Activated CD4-positive, alpha-beta T cell treated with anti-CD3 and anti-CD28 coated beads, Interleukin-2, amount 10 ng/mL, durations not matched to agents 24 days and 14 days (primary cell): Measurements from ENCODE around the gene GPR153. TPM values are rescaled to one million over a fixed set of nuclear protein-coding genes. Genes with fewer than 3 reads are reported as not detected.

Experiments used
- DNase-seq: peaks from one replicate; pipeline ENCODE4 v3.0.0; 2022
- H3K27ac Mint-ChIP-seq: one replicate; pipeline ENCODE4 v1.8.0; 2022; ENCODE audit warnings: mild to moderate bottlenecking, mixed read lengths
- H3K27me3 Mint-ChIP-seq: one replicate; pipeline ENCODE4 v1.8.0; 2022; ENCODE audit warnings: mixed read lengths
- H3K36me3 Mint-ChIP-seq: one replicate; pipeline ENCODE4 v1.8.0; 2022; ENCODE audit warnings: low read depth, mild to moderate bottlenecking, mixed read lengths
- H3K4me1 Mint-ChIP-seq: one replicate; pipeline ENCODE4 v1.8.0; 2021; ENCODE audit warnings: mixed read lengths
- H3K4me3 Mint-ChIP-seq: one replicate; pipeline ENCODE4 v1.8.0; 2022; ENCODE audit warnings: mild to moderate bottlenecking, moderate library complexity, mixed read lengths
- H3K9me3 Mint-ChIP-seq: one replicate; pipeline ENCODE4 v1.8.0; 2021; ENCODE audit warnings: mixed read lengths
- intact Hi-C: fragments of 100-400 bp; cut with micrococcal nuclease; formaldehyde crosslinking; loops from one replicate; pipeline ENCODE4 v1.15.1; 2023
- total RNA-seq: library from RNA; stranded (reverse); gene quantifications from 2 replicates; pipeline ENCODE4 v1.2.3, GENCODE V29; 2022

Gene GPR153
- total RNA-seq, 1 donor from 2014 or later = 1.7 TPM

GRCh38 chr1:6245086-6245868 lies 15.6 kb downstream of the GPR153 start:
- Mint-ChIP-seq H3K27me3 (peaks cover 60% of the 10 kb centered on the region), H3K4me1 (peaks cover 21% of the 10 kb centered on the region), H3K27ac (no peak overlapping the region), H3K4me3 (no peak overlapping the region), H3K36me3 (peaks cover 4% of the 10 kb centered on the region), H3K9me3 (no peaks in the 10 kb centered on the region)
- DNase-seq = peak; percentile 96
- intact Hi-C loops = loop anchor here (1.0 to 5.0 kb wide), 3 partner anchors 137 to 242 kb away; partner anchors contain the start of gene ESPN

- Mint-ChIP-seq H3K4me3 (peak overlapping the region; percentile 26), H3K27me3 (peaks cover 62% of the 10 kb centered on the region), H3K9me3 (no peaks in the 10 kb centered on the region), H3K27ac (peak overlapping the region; percentile 51), H3K4me1 (peaks cover 19% of the 10 kb centered on the region), H3K36me3 (peaks cover 4% of the 10 kb centered on the region)
- no peak for DNase-seq
- intact Hi-C loops = loop anchor here (1.0 to 5.0 kb wide), 3 partner anchors 136 to 243 kb away; partner anchors contain the start of gene ESPN
These were observed 16.4 kb downstream of the GPR153 start for GRCh38 chr1:6244401-6245049.

- no peak for DNase-seq
- intact Hi-C loops = no loop called here
- H3K4me3 Mint-ChIP-seq = peak within 1 kb of the TSS; percentile 26
- H3K27ac Mint-ChIP-seq = peak within 1 kb of the TSS; percentile 51
- peaks cover 22% of the 10 kb centered on the region for H3K4me1 Mint-ChIP-seq
- no peaks in the 10 kb centered on the region for H3K9me3 Mint-ChIP-seq
- H3K36me3 Mint-ChIP-seq = peaks cover 4% of the 10 kb centered on the region
- peaks cover 67% of the 10 kb centered on the region for H3K27me3 Mint-ChIP-seq
These were observed 16.9 kb downstream of the GPR153 start, which contains the start of gene HES3 for GRCh38 chr1:6243993-6244392. Gene HES3 (plus strand): TSS chr1:6244179. CDS start chr1:6244366, 187 bp downstream.

GRCh38 chr1:6243053-6243834 lies 17.7 kb downstream of the GPR153 start:
- H3K4me3 Mint-ChIP-seq = no peak overlapping the region
- H3K4me1 Mint-ChIP-seq = peaks cover 23% of the 10 kb centered on the region
- intact Hi-C loops = no loop called here
- no peak for DNase-seq
- no peak overlapping the region for H3K27ac Mint-ChIP-seq
- H3K36me3 Mint-ChIP-seq = peaks cover 4% of the 10 kb centered on the region
- H3K9me3 Mint-ChIP-seq = no peaks in the 10 kb centered on the region
- H3K27me3 Mint-ChIP-seq = peaks cover 65% of the 10 kb centered on the region

DNA sequence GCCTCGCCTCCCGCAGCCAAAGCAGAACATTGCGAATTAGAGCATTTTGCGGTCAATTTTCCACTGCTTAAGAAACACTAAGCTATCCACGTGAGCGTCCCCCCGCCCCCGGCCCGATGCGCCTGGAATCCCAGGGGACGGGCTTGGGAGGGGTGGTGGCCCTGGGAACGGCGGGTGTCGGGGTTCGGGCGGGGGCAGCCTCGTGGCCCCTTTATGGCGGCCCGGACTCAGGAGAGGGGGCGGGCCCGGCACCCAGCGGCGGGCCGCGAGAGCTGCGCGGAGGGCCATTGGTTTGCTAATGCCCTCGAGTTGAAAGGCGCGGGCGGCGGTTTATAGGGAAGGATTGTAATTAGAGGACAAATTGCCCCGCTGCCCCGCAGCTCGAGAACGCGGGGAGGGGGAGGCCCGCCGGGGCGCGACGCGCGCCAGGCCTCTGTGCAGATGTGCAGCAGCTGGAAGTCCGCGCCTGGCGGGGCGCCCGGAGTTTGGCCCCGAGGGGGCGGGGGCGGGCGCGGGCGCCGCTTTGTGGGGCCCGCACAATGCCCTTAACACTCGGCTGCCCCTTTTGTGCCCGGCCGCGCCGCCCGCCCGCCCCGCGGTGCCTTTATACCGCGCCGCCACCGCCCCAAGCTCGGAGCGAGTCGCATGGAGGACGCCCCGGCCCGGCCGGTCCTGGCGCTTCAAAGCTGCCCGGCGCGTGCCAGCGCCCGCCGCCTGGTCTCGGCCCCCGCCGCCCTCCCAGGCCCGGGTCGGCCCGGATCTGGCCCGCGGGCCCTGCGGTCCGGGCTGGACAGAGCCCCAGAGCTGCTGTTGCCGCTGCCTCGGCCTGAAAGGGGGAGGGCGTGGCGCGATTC lies 18.8 kb downstream of the GPR153 start:
- H3K27me3 Mint-ChIP-seq = peaks cover 55% of the 10 kb centered on the region
- DNase-seq = peak; percentile 63
- no peak overlapping the region for H3K27ac Mint-ChIP-seq
- no peak overlapping the region for H3K4me3 Mint-ChIP-seq
- no peaks in the 10 kb centered on the region for H3K9me3 Mint-ChIP-seq
- intact Hi-C loops = no loop called here
- H3K36me3 Mint-ChIP-seq = peaks cover 4% of the 10 kb centered on the region
- peaks cover 23% of the 10 kb centered on the region for H3K4me1 Mint-ChIP-seq

DNA sequence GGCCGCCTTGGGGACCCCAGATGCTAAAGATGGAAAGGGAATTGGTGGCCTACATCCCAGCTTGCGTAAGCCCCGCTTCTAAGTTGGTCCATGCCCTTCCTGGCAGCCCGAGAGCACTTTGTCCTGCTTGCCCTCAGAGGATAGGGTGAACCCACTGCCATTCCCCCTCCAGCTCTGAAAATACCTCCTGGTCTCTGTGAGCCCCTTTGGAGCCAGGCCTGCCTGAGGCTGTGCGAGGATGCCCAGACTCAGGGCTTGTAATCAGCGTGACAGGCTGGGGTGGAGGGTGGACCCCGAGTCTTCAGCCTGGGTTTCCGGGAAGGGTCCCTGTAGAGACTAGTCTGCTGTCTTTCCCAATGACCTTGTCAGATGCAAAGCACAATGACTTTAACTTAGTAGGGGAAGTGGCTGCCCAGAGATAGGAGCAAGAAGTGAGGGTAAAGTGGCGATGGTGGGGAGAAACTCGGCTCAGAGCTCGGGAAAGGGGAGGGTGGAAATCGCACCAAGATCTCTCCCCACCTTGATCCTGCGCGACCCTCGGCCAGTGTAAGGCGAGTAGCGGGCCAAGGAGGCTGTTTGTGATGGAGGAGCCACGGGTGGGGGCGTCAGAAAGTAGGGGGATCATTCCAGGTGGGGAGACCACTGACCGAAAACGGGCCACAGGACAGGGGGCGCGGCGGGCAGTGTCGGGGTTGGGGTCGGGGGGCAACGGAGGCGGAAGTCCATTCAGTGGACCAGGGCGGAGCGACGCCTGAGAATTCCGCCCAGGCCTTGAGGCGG lies 19.6 kb downstream of the GPR153 start:
- intact Hi-C loops = no loop called here
- no peak for DNase-seq
- peak overlapping the region; percentile 14 for H3K4me3 Mint-ChIP-seq
- peaks cover 17% of the 10 kb centered on the region for H3K4me1 Mint-ChIP-seq
- H3K27ac Mint-ChIP-seq = peak overlapping the region; percentile 75
- H3K36me3 Mint-ChIP-seq = peaks cover 4% of the 10 kb centered on the region
- H3K27me3 Mint-ChIP-seq = peaks cover 48% of the 10 kb centered on the region
- no peaks in the 10 kb centered on the region for H3K9me3 Mint-ChIP-seq

- peaks cover 18% of the 10 kb centered on the region for H3K4me1 Mint-ChIP-seq
- DNase-seq = no peak
- peaks cover 4% of the 10 kb centered on the region for H3K36me3 Mint-ChIP-seq
- H3K4me3 Mint-ChIP-seq = no peak overlapping the region
- H3K27ac Mint-ChIP-seq = no peak overlapping the region
- H3K27me3 Mint-ChIP-seq = peaks cover 47% of the 10 kb centered on the region
- H3K9me3 Mint-ChIP-seq = no peaks in the 10 kb centered on the region
- intact Hi-C loops = loop anchor here (5.0 to 10.0 kb wide), 2 partner anchors 43 to 215 kb away; partner anchors contain the start of gene RPL22
These were observed 20.7 kb downstream of the GPR153 start for GRCh38 chr1:6239950-6240768.

DNA sequence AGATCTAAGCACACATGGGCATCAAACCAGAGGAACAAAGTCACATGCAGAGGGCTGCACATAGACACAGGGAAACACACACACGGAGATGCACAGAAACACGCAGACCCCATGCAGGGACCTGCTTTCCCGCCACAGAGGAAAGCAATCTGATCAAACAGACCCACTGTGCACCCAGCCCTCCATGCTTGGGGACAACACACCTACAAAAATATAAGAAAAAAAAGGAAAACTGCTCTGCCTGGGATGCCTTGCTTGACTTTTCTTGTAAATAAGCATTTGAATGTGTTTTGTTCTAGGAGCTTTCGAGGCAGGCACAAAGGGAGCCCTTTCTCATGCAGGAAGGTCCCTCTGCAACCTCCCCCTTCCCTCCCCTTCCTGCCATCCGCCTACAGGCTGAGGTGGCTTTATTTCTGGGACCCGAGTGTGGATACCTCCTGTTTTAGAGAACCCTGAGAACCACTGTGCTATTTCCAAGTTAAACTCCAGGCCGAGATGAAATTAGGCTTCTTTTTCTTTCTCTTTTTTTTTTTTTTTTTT lies 21.6 kb downstream of the GPR153 start:
- Mint-ChIP-seq H3K4me3 (no peak overlapping the region), H3K36me3 (peaks cover 4% of the 10 kb centered on the region), H3K4me1 (peaks cover 15% of the 10 kb centered on the region), H3K27ac (no peak overlapping the region), H3K9me3 (no peaks in the 10 kb centered on the region), H3K27me3 (peaks cover 40% of the 10 kb centered on the region)
- intact Hi-C loops = loop anchor here (5.0 to 10.0 kb wide), 2 partner anchors 42 to 214 kb away; partner anchors contain the start of gene RPL22
- DNase-seq = no peak

DNA sequence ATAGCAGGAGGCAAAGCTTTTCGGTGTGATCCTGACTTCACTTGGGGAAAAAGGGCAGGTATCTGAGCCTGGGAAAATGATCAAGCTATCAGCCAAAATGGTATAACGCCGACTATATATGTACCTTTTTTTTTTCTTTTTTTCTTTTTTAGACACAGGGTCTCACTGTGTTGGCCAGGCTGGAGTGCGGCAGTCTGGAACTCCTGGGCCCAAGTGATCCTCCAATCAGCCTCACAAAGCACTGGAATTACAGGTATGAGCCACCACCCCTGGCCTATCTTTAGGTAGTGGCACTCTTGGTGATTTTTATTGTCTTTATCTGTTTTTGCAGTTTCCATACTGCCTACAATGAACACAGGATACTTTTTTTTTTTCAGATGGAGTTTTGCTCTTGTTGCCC lies 23.8 kb downstream of the GPR153 start:
- peak overlapping the region; percentile 37 for H3K4me3 Mint-ChIP-seq
- peaks cover 18% of the 10 kb centered on the region for H3K36me3 Mint-ChIP-seq

DNA sequence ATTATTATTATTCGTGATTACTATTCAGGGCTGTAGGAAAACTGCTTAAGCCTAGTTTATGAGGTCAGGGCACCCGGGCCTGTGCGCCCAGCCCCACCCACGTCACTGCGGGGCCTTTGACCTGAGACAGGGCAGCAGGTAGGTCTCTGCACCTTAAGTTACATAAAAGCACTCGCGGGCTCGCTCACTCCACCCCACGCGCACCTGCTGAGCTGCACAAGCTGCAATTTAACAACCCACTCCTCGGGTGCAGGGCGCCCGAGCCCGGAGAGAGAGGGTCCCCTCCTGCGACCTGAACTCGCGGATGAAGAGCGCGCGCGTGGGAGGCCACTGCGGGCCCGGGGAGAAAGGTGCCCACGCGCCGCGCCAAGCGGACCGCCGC lies 25.6 kb downstream of the GPR153 start:
- no peaks in the 10 kb centered on the region for H3K9me3 Mint-ChIP-seq
- H3K36me3 Mint-ChIP-seq = peaks cover 25% of the 10 kb centered on the region
- peaks cover 15% of the 10 kb centered on the region for H3K27me3 Mint-ChIP-seq
- peaks cover 15% of the 10 kb centered on the region for H3K4me1 Mint-ChIP-seq
- H3K4me3 Mint-ChIP-seq = peak overlapping the region; percentile 90
- peak overlapping the region; percentile 86 for H3K27ac Mint-ChIP-seq
- intact Hi-C loops = loop anchor here (1.0 to 10.0 kb wide), 3 partner anchors 29 to 210 kb away; partner anchors contain the start of genes RNF207 and RPL22
- DNase-seq = peak; percentile 76

More for the DNA sequence above, 23.8 kb downstream of the GPR153 start:
- H3K4me1 Mint-ChIP-seq = peaks cover 20% of the 10 kb centered on the region
- no peak overlapping the region for H3K27ac Mint-ChIP-seq
- DNase-seq = no peak
- intact Hi-C loops = loop anchor here (5.0 to 10.0 kb wide), 2 partner anchors 40 to 212 kb away; partner anchors contain the start of gene RPL22
- peaks cover 28% of the 10 kb centered on the region for H3K27me3 Mint-ChIP-seq
- H3K9me3 Mint-ChIP-seq = no peaks in the 10 kb centered on the region

- Mint-ChIP-seq H3K27me3 (peaks cover 10% of the 10 kb centered on the region), H3K9me3 (no peaks in the 10 kb centered on the region), H3K36me3 (peaks cover 28% of the 10 kb centered on the region), H3K4me1 (peaks cover 15% of the 10 kb centered on the region), H3K27ac (peak overlapping the region; percentile 86), H3K4me3 (peak overlapping the region; percentile 90)
- no peak for DNase-seq
- intact Hi-C loops = loop anchor here (1.0 to 10.0 kb wide), 3 partner anchors 28 to 210 kb away; partner anchors contain the start of genes RNF207 and RPL22
These were observed 26.2 kb downstream of the GPR153 start for GRCh38 chr1:6234502-6235295.
